Esophagus squamous epithelium (tissue), 5 donors: ENCODE measurements around the gene DIP2A. TPM values are rescaled to one million over a fixed set of nuclear protein-coding genes. Genes with fewer than 3 reads are reported as not detected.
"Not testable (repeated sequence)": the region's sequence is repeated elsewhere in the genome, so short reads cannot be mapped to it uniquely, and the experiment has no call there.

Experiments
- DNase-seq: peaks from one replicate; lab custom pipeline; 2025; lab: John Stamatoyannopoulos, UW
- H3K27ac ChIP-seq, 4 donors: fragments of 200-600 bp; sonication (generic); one replicate each; pipeline ENCODE4 v1.5.1; 2016 to 2019; ENCODE audit warnings: mild to moderate bottlenecking in 1 of 4
- H3K27me3 ChIP-seq, 4 donors: fragments of 200-600 bp; sonication (generic); 1 replicate in 3 of 4; 2 replicates in 1 of 4; pipeline versions ENCODE4 v1.5.1 to v1.6.0; 2017 to 2021; ENCODE audit warnings: antibody characterized with exemption in 1 of 4
- H3K36me3 ChIP-seq, 3 donors: fragments of 200-600 bp; sonication (generic); one replicate each; pipeline ENCODE4 v1.5.1; 2016 to 2019
- H3K4me1 ChIP-seq, 3 donors: fragments of 200-600 bp; sonication (generic); one replicate each; pipeline ENCODE4 v1.5.1; 2017 to 2019
- H3K4me3 ChIP-seq, 4 donors: fragments of 200-600 bp; sonication (generic); 1 replicate in 3 of 4; 2 replicates in 1 of 4; pipeline ENCODE4 v1.5.1; 2016 to 2019; ENCODE audit warnings: mild to moderate bottlenecking in 2 of 4, moderate library complexity in 1 of 4
- H3K9me3 ChIP-seq, 3 donors: fragments of 200-600 bp; sonication (generic); one replicate each; pipeline ENCODE4 v1.5.1; 2016 to 2019
- CTCF ChIP-seq, 6 experiments: fragments of 450-650 bp in 4 of 6; fragments of 200-600 bp in 2 of 6; sonication (generic) in 2 of 6; IDR thresholded peaks; one replicate each; pipeline ENCODE4 v1.5.1; 2016 to 2019; ENCODE audit warnings: antibody characterized with exemption in 6 of 6, mild to moderate bottlenecking in 4 of 6, moderate library complexity in 4 of 6
- POLR2A ChIP-seq, 4 donors: fragments of 450-650 bp; IDR thresholded peaks; one replicate each; pipeline ENCODE4 v1.6.1; 2017; ENCODE audit warnings: antibody characterized with exemption in 4 of 4, mild to moderate bottlenecking in 4 of 4, moderate library complexity in 3 of 4
- WGBS, 2 donors: methylation state at CpG; one replicate each; pipeline ENCODE4 v1.1.5; 2018; 5-methylcytosine and 5-hydroxymethylcytosine counted together
- intact Hi-C: fragments of 100-400 bp; cut with DNase I; formaldehyde crosslinking; loops from one replicate; pipeline ENCODE4 v1.15.0; 2022
- total RNA-seq, 4 donors: library from RNA; depleted of rRNA; stranded (reverse); fragments of >200 nt; gene quantifications; one replicate each; pipeline ENCODE4 v1.1.0, GENCODE V29; 2016
- donor health status: DM: yes; HTN: yes; CAD: no.

The DIP2A gene
- total RNA-seq, 4 donors from 2014 or later, result 16.7 to 40.3 (median 33.0) TPM

GRCh38 chr21:46429754-46430681 is 28.7 kb upstream of the DIP2A start:
- Histone ChIP-seq H3K4me1 (no peaks in the 10 kb centered on the region), H3K27me3 (no peaks in the 10 kb centered on the region), H3K4me3 (no peak overlapping the region), H3K27ac (no peak overlapping the region), H3K36me3 (peaks cover 26 to 100% (median 51%) of the 10 kb centered on the region in 3 donors), H3K9me3 (no peaks in the 10 kb centered on the region)
- intact Hi-C loops, result no loop called here
- no peak for DNase-seq
- 91 to 94% methylated on average over 10 to 14 of the region's 31 CpGs for WGBS, 2 donors
- no peak for TF ChIP-seq CTCF (IDR thresholded peaks at IDR 0.05)
- TF ChIP-seq POLR2A (IDR thresholded peaks at IDR 0.05), result no peak

- H3K27ac ChIP-seq, result no peak overlapping the region
- WGBS, 2 donors, result 92 to 96% methylated on average over 11 to 15 of the region's 21 CpGs
- DNase-seq, result no peak
Observed at GRCh38 chr21:46431448-46431847, 27.2 kb upstream of the DIP2A start.

GRCh38 chr21:46431884-46432488 is 26.7 kb upstream of the DIP2A start:
- DNase-seq, result no peak
- H3K4me3 ChIP-seq, result no peak overlapping the region
- intact Hi-C loops, result no loop called here
- no peaks in the 10 kb centered on the region for H3K9me3 ChIP-seq
- H3K27ac ChIP-seq, result no peak overlapping the region
- 88 to 90% methylated on average over 19 to 22 of the region's 22 CpGs for WGBS, 2 donors
- H3K27me3 ChIP-seq, result no peaks in the 10 kb centered on the region
- peaks cover 17 to 100% (median 40%) of the 10 kb centered on the region in 3 donors for H3K36me3 ChIP-seq
- no peaks in the 10 kb centered on the region for H3K4me1 ChIP-seq
- no peak for TF ChIP-seq CTCF (IDR thresholded peaks at IDR 0.05)
- no peak for TF ChIP-seq POLR2A (IDR thresholded peaks at IDR 0.05)

More at GRCh38 chr21:46431448-46431847, 27.2 kb upstream of the DIP2A start:
- Histone ChIP-seq H3K4me3 (no peak overlapping the region), H3K36me3 (peaks cover 22 to 100% (median 44%) of the 10 kb centered on the region in 3 donors), H3K9me3 (no peaks in the 10 kb centered on the region), H3K27me3 (no peaks in the 10 kb centered on the region), H3K4me1 (no peaks in the 10 kb centered on the region)
- TF ChIP-seq POLR2A (IDR thresholded peaks at IDR 0.05), result no peak
- TF ChIP-seq CTCF (IDR thresholded peaks at IDR 0.05), result no peak
- intact Hi-C loops, result no loop called here

- WGBS, 2 donors, result 83 to 94% methylated on average over 6 to 8 of the region's 11 CpGs
- intact Hi-C loops, H3K4me1 ChIP-seq, H3K9me3 ChIP-seq, H3K27ac ChIP-seq, H3K27me3 ChIP-seq, DNase-seq, H3K4me3 ChIP-seq: not testable (repeated sequence)
- peaks cover 17 to 100% (median 36%) of the 10 kb centered on the region in 3 donors for H3K36me3 ChIP-seq
Observed at GRCh38 chr21:46433116-46433515, 25.6 kb upstream of the DIP2A start.

GRCh38 chr21:46434322-46434958 is 24.3 kb upstream of the DIP2A start:
- Histone ChIP-seq H3K27ac (no peak overlapping the region), H3K27me3 (no peaks in the 10 kb centered on the region), H3K9me3 (no peaks in the 10 kb centered on the region), H3K36me3 (peaks cover 17 to 100% (median 37%) of the 10 kb centered on the region in 3 donors), H3K4me3 (no peak overlapping the region), H3K4me1 (no peaks in the 10 kb centered on the region)
- TF ChIP-seq POLR2A (IDR thresholded peaks at IDR 0.05) (no peak), CTCF (IDR thresholded peaks at IDR 0.05) (no peak)
- no peak for DNase-seq
- intact Hi-C loops, result no loop called here
- WGBS, 2 donors, result 93 to 98% methylated on average over 10 to 14 of the region's 23 CpGs
